Measurements from ENCODE around the gene PCDH9.
"Not testable (repeated sequence)": the region's sequence is repeated elsewhere in the genome, so short reads cannot be mapped to it uniquely, and the experiment has no call there.

Gene PCDH9

GRCh38 chr13:67130444-67130843 is 99.7 kb downstream of the PCDH9 start:
- DNase-seq (ENCODE audit: low spot score), result no peak

- DNase-seq (ENCODE audit: low spot score), result no peak
Measured at GRCh38 chr13:67128136-67128535, 102.0 kb downstream of the PCDH9 start.

GRCh38 chr13:67125681-67126080 is 104.5 kb downstream of the PCDH9 start:
- DNase-seq (ENCODE audit: low spot score), result no peak

GRCh38 chr13:67123165-67123564 is 107.0 kb downstream of the PCDH9 start:
- DNase-seq (ENCODE audit: low spot score), result no peak

GRCh38 chr13:67122251-67122650 is 107.9 kb downstream of the PCDH9 start:
- no peak for DNase-seq (ENCODE audit: low spot score)

- no peak for DNase-seq (ENCODE audit: low spot score)
Measured at GRCh38 chr13:67120872-67121531, 109.1 kb downstream of the PCDH9 start.

- DNase-seq (ENCODE audit: low spot score), result no peak
Measured at GRCh38 chr13:67119481-67119894, 110.6 kb downstream of the PCDH9 start.

GRCh38 chr13:67118277-67118676 is 111.9 kb downstream of the PCDH9 start:
- DNase-seq (ENCODE audit: low spot score), result no peak

- no peak for DNase-seq (ENCODE audit: low spot score)
Measured at GRCh38 chr13:67117010-67117550, 113.1 kb downstream of the PCDH9 start.

- DNase-seq (ENCODE audit: low spot score), result no peak
Measured at GRCh38 chr13:67107979-67108378, 122.2 kb downstream of the PCDH9 start.

GRCh38 chr13:67106502-67107057 is 123.6 kb downstream of the PCDH9 start:
- DNase-seq (ENCODE audit: low spot score), result no peak

- no peak for DNase-seq (ENCODE audit: low spot score)
Measured at GRCh38 chr13:67101730-67102467, 128.2 kb downstream of the PCDH9 start.

- DNase-seq (ENCODE audit: low spot score), result no peak
Measured at GRCh38 chr13:67100730-67101129, 129.4 kb downstream of the PCDH9 start.

- no peak for DNase-seq (ENCODE audit: low spot score)
Measured at GRCh38 chr13:67099494-67099893, 130.6 kb downstream of the PCDH9 start.

- no peak for DNase-seq (ENCODE audit: low spot score)
Measured at GRCh38 chr13:67097892-67098452, 132.2 kb downstream of the PCDH9 start.

- not testable (repeated sequence) for DNase-seq (ENCODE audit: low spot score)
Measured at GRCh38 chr13:67096893-67097292, 133.2 kb downstream of the PCDH9 start.

GRCh38 chr13:67096418-67096817 is 133.7 kb downstream of the PCDH9 start:
- DNase-seq (ENCODE audit: low spot score), result no peak

- DNase-seq (ENCODE audit: low spot score), result no peak
Measured at GRCh38 chr13:67095621-67096020, 134.5 kb downstream of the PCDH9 start.

GRCh38 chr13:67094952-67095351 is 135.2 kb downstream of the PCDH9 start:
- no peak for DNase-seq (ENCODE audit: low spot score)

GRCh38 chr13:67094078-67094477 is 136.1 kb downstream of the PCDH9 start:
- no peak for DNase-seq (ENCODE audit: low spot score)

GRCh38 chr13:67091603-67092002 is 138.5 kb downstream of the PCDH9 start:
- no peak for DNase-seq (ENCODE audit: low spot score)

GRCh38 chr13:67090856-67091255 is 139.3 kb downstream of the PCDH9 start:
- no peak for DNase-seq (ENCODE audit: low spot score)

Measured in SK-N-DZ (cell line).